Hematopoietic multipotent progenitor cell treated with erythropoietin and hydrocortisone succinate and interleukin-3 and kit ligand, for 8 days (in vitro differentiated cells): ENCODE results near the gene SEC11C.
A peak's percentile ranks its signal among the peaks of the same experiment; 100 is the strongest.
"Not testable (repeated sequence)": the region's sequence is repeated elsewhere in the genome, so short reads cannot be mapped to it uniquely, and the experiment has no call there.

Experiments used
- DNase-seq: peaks from one replicate; pipeline ENCODE4 v3.0.0-alpha.2; 2015

The SEC11C gene

GRCh38 chr18:59139615-59140301 is at the start of gene SEC11C:
SEC11C (plus strand) TSS chr18:59139884; CDS start chr18:59139949, 65 bp downstream.
- peak; percentile 97 for DNase-seq

GRCh38 chr18:59090966-59091603 is 48.6 kb upstream of the SEC11C start:
- no peak for DNase-seq

DNA sequence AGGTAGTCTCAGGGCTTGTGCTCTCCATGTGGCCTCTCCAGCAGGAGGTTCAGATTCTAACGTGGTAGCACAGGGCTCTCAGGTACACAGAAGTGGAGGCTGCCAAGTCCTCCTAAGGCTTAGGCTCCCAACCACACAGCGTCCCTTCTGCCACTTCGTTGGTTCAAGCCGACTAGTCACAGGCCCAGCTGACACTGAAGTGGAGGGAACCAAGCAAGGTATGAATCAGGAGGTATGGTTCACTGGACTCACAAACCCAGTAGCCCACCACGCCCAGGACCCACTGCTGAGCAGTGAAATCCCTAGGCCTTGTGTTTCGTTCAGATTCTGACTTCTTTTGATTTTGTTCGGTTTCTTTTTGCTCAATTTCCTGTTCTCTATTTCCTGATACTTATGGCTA is 46.0 kb upstream of the SEC11C start:
- no peak for DNase-seq

DNA sequence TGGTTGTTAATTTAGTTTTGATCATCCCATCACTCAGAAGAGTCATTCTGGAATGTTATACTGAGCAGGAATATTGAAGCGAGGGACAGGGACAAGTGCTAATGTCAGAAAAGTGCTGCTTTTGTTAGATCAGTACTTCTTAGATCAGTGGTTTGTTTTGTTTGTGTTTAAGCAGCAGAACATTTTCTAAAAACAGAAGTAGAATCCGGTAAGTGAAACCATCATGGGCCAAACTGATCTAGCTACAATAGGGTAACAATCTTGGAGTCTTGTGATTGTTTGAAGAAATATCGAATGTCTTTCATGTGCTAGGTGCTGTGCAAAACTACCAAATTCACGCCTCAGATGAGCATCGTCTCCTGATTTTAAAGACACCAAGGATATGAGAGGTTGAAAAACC is 45.1 kb upstream of the SEC11C start:
- DNase-seq, result no peak

DNA sequence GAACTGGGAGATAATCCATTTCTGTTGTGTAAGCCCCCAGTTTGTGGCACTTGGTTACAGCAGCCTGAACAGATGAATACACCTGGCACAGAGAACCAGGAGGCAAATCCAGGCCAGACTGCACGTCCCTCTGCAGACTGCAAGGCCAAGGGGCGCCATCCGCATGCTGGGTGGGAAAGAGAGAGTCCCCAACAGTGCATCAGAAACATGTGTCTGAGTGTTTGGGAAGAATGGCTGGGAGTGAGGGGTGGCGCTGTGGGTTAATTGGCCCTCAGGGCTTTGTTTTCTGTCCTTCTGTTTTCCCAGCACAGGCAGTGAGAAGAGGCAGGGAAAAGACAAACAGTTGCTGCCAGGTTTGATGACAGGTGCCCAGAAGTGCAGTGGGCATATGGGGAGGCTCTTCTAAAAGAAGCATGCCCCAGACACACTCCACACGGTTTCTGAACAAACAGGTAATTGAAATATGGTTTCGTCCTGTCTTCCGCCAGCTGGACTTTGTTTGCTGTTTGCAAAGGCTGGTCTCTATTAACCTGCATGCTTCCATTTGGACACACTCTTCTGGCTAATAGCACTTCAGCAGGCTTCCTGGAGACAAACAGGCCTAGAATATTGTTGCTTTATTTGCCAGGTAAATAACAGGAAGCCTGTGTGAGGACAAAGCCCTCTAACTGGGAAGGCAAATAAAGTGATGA is 43.4 kb upstream of the SEC11C start:
- DNase-seq, result no peak

GRCh38 chr18:59101830-59102414 is 37.8 kb upstream of the SEC11C start:
- DNase-seq, result no peak

DNA sequence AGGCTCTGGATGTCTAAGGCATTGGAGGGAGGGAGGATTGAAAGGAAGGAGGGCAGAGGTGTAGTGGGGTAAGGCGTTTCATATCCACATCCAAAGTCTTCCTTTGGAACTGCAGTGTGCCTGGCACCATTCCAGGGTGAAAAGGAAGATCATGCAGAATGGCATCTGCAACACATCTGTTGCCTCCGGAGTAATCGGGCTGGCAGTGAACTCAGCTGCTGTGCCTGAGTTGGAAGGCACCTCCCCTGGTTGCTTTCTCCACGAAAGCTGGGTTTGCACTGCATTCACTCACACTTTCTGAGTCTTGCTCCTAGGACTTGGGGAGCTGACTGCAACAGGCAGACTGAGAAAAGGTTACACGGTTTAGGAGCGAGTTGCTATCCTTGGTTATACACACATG is 30.3 kb upstream of the SEC11C start:
- DNase-seq, result no peak

DNA sequence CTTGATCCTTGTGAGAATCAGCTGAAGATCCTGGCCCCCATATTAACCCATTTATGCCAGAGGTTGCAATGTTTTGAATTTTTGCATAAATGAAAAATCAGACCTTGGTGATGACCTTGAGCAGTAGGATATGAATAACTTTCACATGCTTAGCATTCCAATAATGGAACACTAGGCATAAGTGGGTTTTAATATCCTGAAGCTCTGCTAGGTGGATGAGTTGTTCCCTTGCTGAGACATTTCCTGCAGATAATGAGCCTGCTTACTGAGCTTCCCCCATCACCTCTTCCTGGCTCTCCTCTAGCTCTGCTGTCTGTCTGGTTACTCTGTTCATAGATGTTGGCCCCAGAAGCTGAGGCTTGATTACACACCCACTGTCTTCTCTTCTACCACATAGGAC is 25.5 kb upstream of the SEC11C start:
- DNase-seq, result no peak

GRCh38 chr18:59123588-59124369 is 15.9 kb upstream of the SEC11C start:
- DNase-seq, result no peak

GRCh38 chr18:59124370-59124704 is 15.3 kb upstream of the SEC11C start:
- no peak for DNase-seq

GRCh38 chr18:59127047-59127446 is 12.6 kb upstream of the SEC11C start:
- DNase-seq, result no peak

DNA sequence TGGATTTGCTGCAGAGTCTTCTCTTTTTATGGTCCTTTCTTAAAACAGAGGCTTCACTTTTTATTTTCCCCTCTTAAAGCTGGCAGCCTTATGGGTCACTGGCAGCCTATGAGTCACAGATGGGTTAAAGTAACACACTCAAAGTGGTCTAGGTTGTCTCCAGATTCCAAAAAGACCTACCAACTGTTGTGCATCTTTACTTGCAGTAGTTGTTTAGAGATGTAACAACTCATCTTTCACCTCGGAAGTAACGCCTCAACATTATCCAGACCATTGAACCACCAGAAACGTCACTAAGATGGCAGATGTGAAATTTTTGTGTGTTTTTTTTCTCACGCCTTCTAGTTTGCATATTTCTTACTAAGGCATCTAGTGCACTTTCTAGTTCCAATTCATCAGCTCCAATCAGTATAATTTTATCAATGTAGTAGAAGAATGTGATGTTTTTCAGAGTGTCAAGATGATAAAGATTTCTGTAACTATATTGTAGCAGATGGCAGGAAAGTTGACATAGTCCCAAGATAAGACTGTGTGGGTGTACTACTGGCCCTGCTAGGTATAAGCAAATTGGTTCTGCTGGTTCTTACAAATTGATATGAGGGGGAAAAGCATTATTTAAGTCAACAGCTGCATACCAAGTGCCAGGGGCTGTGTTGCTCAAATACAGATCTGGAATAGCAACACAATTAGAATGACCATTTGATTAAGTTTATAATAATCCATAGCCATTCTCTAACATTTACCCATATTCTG is 9.6 kb upstream of the SEC11C start:
- DNase-seq, result no peak

DNA sequence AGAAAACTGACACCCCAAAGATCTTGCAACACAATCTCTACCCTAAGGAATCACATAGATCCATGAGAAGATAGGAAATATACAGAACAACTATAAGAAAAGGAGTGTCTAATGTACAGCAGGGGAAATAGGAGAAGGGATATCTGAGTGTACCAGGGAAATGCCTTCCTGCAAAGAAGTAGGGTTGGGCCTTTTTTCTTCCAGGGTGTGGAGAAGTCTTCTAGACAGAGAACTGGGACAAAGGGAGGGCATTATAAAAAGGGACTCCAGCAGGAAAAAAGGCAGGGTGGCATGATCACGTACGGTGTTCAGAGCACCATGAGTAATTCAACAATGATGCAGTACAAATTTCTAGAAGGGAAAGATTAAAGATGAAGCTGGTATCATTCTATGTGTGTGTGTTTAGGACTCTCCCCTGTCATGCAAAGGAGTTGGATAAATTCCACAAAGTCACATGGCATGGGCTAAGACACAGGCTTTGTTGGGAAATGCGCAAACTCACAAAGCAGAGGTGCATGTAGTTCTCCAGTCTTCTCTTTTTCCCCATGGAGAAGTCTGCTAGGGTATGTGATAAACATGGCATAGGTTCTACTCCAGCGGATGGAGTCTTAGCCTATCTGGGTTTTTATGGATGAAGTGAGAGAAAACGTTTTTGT is 6.7 kb upstream of the SEC11C start:
- no peak for DNase-seq

GRCh38 chr18:59139291-59139614 is 431 bp upstream of the SEC11C start:
- peak; percentile 93 for DNase-seq

DNA sequence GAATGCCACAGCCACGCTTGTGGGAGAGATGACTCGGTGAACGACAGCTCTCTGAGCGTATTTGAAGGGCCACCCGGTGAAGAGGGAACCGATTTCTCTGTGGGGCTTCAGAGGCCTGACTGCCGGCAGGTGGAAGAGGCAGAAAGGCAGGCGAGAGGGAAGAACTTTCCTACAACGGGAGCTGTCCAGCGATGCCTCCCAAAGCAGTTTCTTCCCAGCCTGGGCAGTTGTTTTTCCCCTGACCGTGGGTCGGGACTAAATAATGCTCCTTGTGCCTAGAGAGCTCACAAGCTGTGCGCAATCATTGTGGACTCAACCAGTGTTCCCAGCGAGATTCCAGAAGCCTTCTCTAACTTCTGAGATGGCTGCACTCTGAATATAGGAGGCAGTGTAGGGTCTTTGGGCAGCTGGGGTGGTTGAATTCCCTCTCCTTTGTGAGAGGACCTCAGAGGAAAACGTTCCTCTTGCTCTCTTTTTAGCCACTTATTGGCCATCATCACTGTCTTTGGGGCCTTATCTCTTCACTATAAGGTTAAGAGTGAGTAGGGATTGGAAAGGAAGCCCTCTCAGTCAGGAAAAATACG is 710 bp downstream of the SEC11C start:
- no peak for DNase-seq

GRCh38 chr18:59141294-59142068 is 1.8 kb downstream of the SEC11C start:
- no peak for DNase-seq

GRCh38 chr18:59142274-59142673 is 2.6 kb downstream of the SEC11C start:
- no peak for DNase-seq

- not testable (repeated sequence) for DNase-seq
These were observed 3.2 kb downstream of the SEC11C start for GRCh38 chr18:59142800-59143416.

DNA sequence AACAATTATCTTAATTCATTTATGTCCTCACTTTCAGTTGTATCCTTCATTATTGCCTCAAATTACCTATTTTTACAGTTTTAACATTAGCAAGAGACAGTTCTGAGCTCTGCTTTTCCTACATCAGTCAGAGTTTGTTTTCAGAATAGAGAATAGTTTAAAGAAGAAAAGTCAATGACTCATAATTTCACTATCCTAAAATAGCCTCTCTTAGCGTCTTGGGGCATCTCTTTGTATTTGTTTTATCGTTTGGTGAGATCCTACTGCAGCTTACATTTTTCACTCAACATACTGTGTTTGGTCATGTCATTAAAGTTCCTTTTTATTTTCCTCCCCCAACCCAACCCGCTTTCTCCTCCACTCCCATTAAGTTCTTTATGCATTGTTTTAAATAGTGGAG is 3.8 kb downstream of the SEC11C start:
- no peak for DNase-seq

- no peak for DNase-seq
These were observed 4.8 kb downstream of the SEC11C start for GRCh38 chr18:59144483-59144882.
